ENCODE measurements around the gene CLCA2. TPM values are rescaled to one million over a fixed set of nuclear protein-coding genes. Genes with fewer than 3 reads are reported as not detected.

The CLCA2 gene
- polyA plus RNA-seq, 3 donors = not detected

- Histone ChIP-seq H3K4me2 (replicated peaks; ENCODE audit: extremely low read depth, low read length, poor library complexity, severe bottlenecking) (no peak overlapping the region), H3K27me3 (ENCODE audit: control insufficient read depth in 2 of 2, insufficient read depth in 2 of 2, low read length in 2 of 2) (no peaks in the 10 kb centered on the region), H3K9ac (ENCODE audit: insufficient read depth, low read length, poor library complexity, severe bottlenecking) (no peak overlapping the region), H3K4me3 (replicated peaks in 1 of 3; ENCODE audit: low read depth in 2 of 3, low read length in 3 of 3) (no peak overlapping the region), H3K36me3 (replicated peaks in 1 of 2; ENCODE audit: control insufficient read depth in 1 of 2, insufficient read depth in 2 of 2, low read length in 2 of 2) (no peaks in the 10 kb centered on the region), H3K27ac (ENCODE audit: low read depth in 1 of 2, low read length in 2 of 2) (no peak overlapping the region), H3K4me1 (ENCODE audit: control insufficient read depth in 1 of 2, insufficient read depth in 2 of 2, low read length in 2 of 2) (no peaks in the 10 kb centered on the region), H3K79me2 (ENCODE audit: insufficient read depth, low read length) (no peaks in the 10 kb centered on the region), H2AFZ (ENCODE audit: insufficient read depth, low read depth, low read length, poor library complexity, severe bottlenecking) (no peak overlapping the region), H3K9me3 (replicated peaks in 1 of 2; ENCODE audit: control insufficient read depth in 1 of 2, insufficient read depth in 1 of 2, low read length in 2 of 2) (no peaks in the 10 kb centered on the region), H4K20me1 (ENCODE audit: insufficient read depth, low read length) (no peaks in the 10 kb centered on the region)
- Mint-ChIP-seq H3K36me3 (no peaks in the 10 kb centered on the region), H3K27me3 (ENCODE audit: low read depth in 3 of 3) (peaks cover 0 to 6% (median 0%) of the 10 kb centered on the region in 3 donors), H3K4me3 (no peak overlapping the region), H3K27ac (no peak overlapping the region), H3K4me1 (peaks cover 2% of the 10 kb centered on the region), H3K9me3 (peaks cover 0 to 1% (median 0%) of the 10 kb centered on the region in 7 donors)
- DNase-seq = no peak
- WGBS (ENCODE audit: insufficient coverage) = no CpG with 5 or more reads among the region's 1 CpG
- intact Hi-C loops (cut with micrococcal nuclease) = no loop called here
- TF ChIP-seq, protein P1, sequence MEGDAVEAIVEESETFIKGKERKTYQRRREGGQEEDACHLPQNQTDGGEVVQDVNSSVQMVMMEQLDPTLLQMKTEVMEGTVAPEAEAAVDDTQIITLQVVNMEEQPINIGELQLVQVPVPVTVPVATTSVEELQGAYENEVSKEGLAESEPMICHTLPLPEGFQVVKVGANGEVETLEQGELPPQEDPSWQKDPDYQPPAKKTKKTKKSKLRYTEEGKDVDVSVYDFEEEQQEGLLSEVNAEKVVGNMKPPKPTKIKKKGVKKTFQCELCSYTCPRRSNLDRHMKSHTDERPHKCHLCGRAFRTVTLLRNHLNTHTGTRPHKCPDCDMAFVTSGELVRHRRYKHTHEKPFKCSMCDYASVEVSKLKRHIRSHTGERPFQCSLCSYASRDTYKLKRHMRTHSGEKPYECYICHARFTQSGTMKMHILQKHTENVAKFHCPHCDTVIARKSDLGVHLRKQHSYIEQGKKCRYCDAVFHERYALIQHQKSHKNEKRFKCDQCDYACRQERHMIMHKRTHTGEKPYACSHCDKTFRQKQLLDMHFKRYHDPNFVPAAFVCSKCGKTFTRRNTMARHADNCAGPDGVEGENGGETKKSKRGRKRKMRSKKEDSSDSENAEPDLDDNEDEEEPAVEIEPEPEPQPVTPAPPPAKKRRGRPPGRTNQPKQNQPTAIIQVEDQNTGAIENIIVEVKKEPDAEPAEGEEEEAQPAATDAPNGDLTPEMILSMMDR (IDR thresholded peaks at IDR 0.05) = no peak
Observed at GRCh38 chr1:86441997-86442396, 18.0 kb downstream of the CLCA2 start.

DNA sequence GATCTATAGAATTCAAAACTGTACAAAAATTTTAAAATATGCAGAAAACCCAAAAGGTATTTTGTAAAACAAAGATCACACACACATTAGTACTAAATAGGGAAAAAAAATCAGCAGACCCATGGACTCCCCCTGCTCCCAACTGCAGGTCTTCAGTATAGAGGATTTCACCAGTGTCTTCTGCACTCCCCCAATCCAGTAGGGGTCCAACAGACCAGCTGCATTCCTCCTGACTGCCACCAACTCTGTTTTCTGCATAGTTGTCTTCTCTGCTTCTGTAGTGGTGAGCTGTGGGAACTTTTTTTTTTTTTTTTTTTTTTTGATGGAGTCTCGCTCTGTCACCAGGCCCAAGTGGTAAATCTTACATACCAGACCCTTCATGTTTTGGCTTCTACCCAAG, 21.9 kb downstream of the CLCA2 start:
- Histone ChIP-seq H3K9ac (ENCODE audit: insufficient read depth, low read length, poor library complexity, severe bottlenecking) (no peak overlapping the region), H4K20me1 (ENCODE audit: insufficient read depth, low read length) (no peaks in the 10 kb centered on the region), H3K79me2 (ENCODE audit: insufficient read depth, low read length) (no peaks in the 10 kb centered on the region), H3K36me3 (replicated peaks in 1 of 2; ENCODE audit: control insufficient read depth in 1 of 2, insufficient read depth in 2 of 2, low read length in 2 of 2) (no peaks in the 10 kb centered on the region), H3K27ac (ENCODE audit: low read depth in 1 of 2, low read length in 2 of 2) (no peak overlapping the region), H3K4me1 (ENCODE audit: control insufficient read depth in 1 of 2, insufficient read depth in 2 of 2, low read length in 2 of 2) (peaks cover 0 to 5% of the 10 kb centered on the region in 2 donors), H3K27me3 (ENCODE audit: control insufficient read depth in 2 of 2, insufficient read depth in 2 of 2, low read length in 2 of 2) (no peaks in the 10 kb centered on the region), H2AFZ (ENCODE audit: insufficient read depth, low read depth, low read length, poor library complexity, severe bottlenecking) (no peak overlapping the region), H3K4me3 (replicated peaks in 1 of 3; ENCODE audit: low read depth in 2 of 3, low read length in 3 of 3) (no peak overlapping the region), H3K4me2 (replicated peaks; ENCODE audit: extremely low read depth, low read length, poor library complexity, severe bottlenecking) (no peak overlapping the region), H3K9me3 (replicated peaks in 1 of 2; ENCODE audit: control insufficient read depth in 1 of 2, insufficient read depth in 1 of 2, low read length in 2 of 2) (no peaks in the 10 kb centered on the region)
- H3K27ac Mint-ChIP-seq = no peak overlapping the region
- H3K36me3 Mint-ChIP-seq = no peaks in the 10 kb centered on the region
- TF ChIP-seq, protein P1 (IDR thresholded peaks at IDR 0.05) = no peak
- no CpG with 5 or more reads among the region's 1 CpG for WGBS (ENCODE audit: insufficient coverage)
- peaks cover 0 to 1% (median 0%) of the 10 kb centered on the region in 7 donors for H3K9me3 Mint-ChIP-seq
- H3K4me1 Mint-ChIP-seq = peaks cover 5% of the 10 kb centered on the region
- no peak for DNase-seq
- no peak overlapping the region for H3K4me3 Mint-ChIP-seq
- intact Hi-C loops (cut with micrococcal nuclease) = no loop called here
- H3K27me3 Mint-ChIP-seq (ENCODE audit: low read depth in 3 of 3) = no peaks in the 10 kb centered on the region

Measured in CD14-positive monocyte (primary cell).